DMS53 treated with DMSO at 0.1 percent for 48 hours (cell line): Measurements from ENCODE around the gene JAKMIP1.

Source experiments
- DNase-seq: peaks from one replicate; lab custom pipeline; 2025; ENCODE audit not compliant: unreplicated experiment; lab: John Stamatoyannopoulos, UW

The JAKMIP1 gene

DNA sequence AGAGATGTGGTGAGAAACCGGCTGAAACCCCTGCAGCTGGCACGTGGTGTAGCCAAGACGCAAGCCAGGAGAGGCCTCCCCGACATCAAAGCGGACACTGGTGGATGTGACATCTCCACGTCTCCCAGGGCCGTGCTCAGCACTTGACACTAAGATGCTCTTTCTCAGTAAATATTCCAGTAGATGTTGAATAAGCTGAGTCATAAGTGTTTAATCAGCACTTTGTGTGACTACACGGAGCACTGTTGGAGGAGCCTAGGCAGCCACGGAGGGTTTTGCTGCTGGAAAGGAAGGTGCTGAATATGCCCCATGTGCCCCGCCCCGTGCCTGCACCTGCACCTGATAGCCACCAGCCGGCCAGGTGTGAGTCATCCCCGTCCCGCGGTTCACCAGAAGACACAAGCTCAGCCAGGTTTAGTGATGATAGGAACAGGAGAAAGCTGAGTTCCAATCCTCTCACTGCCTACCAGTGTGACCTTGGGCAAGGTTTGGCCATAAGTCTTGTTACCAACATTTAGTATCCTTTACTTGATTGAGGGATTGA lies 153.1 kb downstream of the JAKMIP1 start:
- peak; percentile 62 for DNase-seq

DNA sequence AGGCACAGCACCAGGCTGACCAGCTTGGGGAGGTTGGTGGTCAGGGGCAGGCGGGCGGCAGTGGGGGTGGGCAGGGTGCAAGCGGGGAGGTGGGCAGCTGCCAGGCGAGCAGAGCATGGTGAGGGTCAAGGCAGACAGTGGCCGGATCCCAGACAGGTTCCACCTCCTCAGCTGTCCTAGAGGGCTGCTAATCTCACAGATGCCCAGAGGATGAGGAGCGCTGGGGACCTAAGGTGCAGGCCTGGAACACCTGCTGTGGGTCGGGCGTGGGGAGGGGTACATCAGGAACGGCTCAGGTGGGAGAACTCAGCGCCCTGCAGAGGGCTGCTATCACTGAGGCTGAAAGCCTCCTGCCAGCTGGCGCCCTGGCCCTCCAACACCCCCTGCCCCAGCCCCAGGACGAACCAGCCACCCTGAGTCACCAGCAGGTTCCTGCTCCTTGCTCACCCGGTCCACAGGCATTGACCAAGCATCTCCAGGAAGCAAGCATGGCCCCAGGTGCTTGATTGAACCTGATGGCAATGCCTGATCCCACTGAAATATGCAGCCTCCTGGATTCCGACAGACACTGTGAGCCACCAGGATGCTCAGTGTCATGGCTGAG lies 153.7 kb downstream of the JAKMIP1 start:
- DNase-seq: no peak

DNA sequence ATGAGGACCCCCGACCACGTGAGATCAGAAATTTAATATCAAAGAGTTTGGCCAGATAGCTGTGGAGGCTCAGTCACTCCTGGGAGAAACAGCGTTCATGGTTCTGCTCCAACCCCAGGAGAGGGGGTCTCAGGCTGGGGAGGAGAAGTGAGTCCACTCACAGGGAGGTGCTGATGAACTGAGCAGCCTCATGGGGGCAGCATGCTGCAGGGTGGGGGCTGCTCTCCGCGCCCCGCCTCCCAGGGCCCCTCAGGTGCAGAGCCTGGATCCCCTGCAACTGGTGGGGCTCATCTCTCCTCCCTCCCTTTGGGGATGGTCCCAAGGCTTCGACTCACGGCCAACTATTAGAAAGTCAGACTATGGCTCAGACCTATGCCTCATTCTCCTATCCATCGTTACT lies 155.5 kb downstream of the JAKMIP1 start:
- DNase-seq: no peak

DNA sequence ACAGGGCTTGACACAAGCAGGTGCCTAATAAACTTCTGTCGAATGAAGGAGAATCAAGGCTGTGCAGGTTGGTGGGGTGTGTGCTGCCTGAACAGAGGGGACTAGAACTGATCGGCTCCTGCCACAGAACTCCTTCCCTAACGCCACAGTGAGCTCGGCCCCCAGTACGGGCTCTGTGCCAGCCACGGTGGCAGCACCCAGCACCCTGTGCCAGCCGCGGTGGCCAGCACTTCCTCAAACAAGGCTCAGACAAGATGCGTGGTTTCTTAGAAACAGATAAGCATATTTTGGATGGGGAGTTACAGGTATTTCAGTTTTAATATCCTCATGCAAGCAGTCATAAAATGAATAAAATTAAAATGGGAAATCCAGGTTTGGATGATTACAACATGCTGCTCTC lies 156.1 kb downstream of the JAKMIP1 start:
- no peak for DNase-seq

DNA sequence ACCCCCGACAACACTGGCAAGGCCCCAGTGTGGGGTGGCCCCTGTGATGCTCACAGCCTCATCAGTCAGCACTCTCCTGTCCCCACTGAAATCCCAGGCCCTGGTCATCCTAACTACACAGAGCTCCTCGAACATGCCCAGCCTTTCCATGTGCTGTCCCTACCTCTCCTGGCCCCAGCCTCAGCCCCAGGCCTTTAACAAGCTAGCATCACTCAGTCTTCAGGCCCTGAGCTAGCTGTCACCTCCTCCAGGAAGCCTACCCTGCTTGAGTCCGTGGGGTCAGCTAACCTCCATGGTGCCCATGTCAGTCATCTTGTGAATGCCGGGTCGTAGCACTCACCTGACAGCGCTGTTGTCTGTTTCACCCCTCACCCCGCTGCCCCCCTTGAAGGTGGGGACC lies 156.5 kb downstream of the JAKMIP1 start:
- DNase-seq: no peak

DNA sequence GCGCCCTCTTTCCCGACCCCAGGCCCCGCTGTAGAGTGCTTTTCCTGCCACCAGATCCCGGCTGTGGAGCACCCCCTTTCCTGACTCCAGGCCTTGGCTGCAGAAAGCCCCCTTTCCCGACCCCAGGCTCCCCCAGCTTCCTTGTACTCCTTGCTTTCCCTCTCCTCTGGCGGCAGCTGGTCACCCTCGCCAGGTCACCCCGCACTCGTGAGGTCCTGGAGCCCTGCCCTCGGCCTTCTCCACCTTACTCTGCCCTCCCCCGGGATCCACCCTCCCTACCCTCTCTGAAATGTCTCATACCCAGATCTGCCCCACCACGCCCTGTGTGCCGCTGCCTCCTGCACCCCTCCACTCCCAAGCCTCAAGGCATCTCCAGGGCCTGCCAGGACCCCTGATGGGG lies 157.2 kb downstream of the JAKMIP1 start:
- DNase-seq: no peak

DNA sequence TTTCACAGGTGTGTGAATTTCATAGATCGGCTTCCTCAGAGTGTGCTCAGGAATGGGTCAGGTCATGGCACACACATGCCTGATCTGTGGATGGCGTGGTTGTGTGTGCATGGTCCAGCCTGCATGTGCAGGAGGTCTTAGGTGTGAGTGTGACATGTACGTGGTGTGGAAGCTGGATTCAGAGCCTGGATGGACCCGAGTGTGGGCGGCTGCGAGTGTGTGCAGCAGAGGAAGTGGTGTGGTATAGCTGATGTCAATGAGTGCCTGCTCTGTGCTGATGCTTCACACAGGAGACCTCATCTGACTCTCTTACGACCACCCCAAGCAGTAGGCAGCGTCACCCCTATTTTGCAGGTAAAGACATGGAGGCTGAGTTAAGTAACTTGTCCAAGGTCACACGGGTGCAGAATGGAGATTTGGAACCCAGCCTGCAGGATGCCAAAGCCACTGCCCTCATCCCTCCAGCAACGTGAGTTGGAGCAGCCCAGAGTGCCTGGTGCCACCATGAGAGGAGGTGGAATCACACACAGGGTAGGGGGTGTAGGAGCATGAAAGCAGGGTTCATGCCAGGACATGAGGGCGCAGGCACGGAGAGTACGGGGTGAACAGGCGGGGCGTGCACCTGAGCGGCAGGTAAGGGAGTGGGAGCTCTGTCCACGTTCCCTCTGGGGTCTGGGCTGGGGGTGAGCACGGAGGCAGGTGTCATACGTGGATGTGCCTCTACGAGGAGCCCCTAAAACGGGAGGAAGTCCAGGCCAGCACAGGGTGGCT lies 157.9 kb downstream of the JAKMIP1 start:
- no peak for DNase-seq

DNA sequence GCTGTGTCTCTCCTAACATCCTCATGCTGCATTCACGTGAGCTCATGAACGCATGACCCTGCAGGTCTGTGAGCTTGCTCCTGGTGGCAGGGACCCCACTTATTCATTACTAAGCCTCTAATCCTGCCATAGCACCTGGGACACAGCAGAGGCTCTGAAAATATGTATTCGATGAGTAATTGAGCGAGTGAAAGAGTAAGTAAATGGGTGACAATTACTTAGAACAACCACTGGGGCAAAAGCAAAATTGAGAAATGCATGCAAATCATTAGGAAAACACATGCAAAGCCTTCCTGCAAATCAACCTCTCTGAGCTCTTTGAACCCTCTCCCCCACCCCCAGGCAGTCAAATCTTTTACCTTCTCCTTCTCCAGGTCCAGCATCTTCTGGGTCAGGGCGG lies 158.5 kb downstream of the JAKMIP1 start:
- DNase-seq: no peak

DNA sequence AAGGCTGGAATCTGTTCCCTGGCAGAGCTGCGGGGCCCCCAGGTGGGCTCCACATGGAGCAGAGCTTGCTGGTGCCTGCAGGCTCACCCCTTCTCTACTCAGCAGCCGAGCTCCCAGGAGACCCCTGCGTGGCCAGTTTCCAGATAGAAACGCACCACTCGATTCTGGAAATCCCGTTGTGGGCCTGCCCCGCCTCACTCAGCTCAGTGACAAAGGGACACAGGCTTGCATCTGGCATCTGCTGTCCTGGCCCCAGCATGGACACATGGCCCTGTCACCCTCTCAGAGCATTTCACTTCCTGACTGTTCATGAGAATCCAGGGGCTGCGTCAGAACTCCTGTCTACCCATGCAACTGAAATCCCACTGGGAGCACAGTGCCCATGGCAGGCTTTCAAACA lies 161.6 kb downstream of the JAKMIP1 start:
- DNase-seq: no peak

DNA sequence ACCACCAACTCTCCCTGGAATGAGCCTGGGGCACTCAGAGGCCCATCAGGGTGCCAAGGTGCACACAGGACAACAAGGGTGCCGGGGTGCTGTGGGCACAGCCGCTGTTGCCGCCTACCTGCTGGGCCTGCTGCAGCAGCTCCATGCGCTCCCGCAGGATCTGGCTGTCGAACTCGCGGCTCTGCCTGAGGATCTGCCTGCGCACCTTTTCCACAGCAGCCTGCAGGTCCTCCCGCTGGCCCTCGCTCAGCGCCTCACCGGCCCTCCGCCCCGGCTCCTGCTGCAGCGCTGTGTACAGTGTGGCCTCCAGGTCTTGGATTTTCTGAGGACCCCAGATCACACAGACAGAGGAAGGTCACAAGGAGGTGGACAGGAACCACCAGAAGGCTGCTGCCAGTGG lies 164.6 kb downstream of the JAKMIP1 start:
- no peak for DNase-seq

DNA sequence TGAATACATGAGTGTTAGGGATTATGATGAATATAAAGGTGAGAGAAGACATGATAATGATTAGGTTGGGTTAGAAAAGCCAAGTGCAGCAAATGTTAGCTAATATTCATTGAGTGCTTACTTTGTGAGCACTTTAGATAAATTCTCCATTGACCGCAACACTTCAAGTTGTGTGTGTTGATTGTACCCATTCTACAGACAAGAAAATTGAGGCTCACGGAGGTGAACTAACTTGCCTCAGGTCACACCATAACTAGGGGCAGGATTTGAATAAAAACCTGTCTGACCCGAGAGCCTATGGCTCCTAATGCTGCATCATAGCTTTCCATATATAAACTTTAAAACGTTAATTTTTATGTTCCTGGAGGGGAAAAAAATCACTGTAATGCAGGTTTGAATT lies 167.0 kb downstream of the JAKMIP1 start:
- no peak for DNase-seq

DNA sequence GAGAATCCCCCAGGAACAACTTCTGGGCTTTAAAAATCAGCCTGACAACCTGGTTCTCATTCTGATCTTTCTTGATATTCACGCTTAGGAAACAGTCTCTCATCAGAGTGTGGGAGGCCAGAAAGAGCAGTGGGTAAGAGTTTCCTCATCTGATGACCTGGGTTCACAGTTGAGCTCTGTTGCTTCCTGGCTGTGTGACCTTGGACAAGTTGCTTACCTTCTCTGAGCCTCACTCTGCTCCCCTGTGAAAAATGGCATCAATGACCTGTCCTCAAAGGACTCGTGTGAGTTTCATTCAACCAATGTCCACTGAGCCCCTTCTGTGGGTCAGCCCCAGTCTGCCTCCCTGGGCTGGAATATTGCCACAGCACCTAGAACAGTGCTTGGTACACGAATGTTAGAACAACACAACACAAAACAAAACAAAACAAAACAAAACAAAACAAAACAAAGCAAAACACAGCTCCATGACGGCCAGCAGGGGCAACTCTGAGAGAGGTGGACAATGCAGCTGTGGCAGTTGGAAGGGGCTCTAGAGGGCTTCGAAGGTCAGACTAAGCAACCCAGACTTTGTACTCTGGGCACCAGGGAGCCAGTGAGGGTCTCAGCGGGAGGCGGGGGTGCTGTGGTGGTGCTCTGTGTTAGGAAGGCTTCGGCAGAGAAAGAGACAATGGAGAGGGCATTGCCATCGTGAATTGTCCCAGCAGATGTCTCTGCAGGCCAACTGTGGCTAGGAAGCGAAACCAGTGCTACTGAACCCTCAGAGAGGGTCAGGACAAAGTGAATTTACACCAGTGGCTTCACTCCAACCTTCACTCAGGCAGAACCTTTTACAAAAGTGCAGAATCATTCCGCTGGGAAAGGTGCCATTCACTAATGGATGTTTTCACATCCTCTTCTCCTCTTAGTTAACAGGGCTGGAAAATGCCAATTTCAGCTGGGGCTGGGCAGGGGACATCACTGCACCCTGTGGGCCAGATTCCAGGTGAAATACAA lies 167.8 kb downstream of the JAKMIP1 start:
- peak; percentile 78 for DNase-seq

DNA sequence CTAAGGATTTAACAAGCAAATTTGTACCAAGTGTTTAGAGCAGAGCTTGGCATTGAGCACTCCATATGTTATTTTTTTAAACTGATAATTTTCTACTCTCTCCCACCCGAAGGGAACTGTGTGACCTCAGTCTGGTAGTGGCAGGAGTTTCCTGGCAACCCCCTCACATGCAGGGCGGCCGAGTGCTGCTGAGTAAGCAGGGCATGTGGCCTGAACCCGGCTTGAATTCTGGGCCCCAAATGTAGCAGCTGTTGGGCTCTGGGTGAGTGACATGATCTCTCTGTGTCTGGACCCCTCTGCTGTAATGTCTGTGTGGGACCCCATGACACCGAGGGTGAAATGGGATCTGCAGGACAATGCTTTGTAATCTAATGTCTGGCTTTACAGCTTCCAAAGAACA lies 168.5 kb downstream of the JAKMIP1 start:
- DNase-seq: no peak

DNA sequence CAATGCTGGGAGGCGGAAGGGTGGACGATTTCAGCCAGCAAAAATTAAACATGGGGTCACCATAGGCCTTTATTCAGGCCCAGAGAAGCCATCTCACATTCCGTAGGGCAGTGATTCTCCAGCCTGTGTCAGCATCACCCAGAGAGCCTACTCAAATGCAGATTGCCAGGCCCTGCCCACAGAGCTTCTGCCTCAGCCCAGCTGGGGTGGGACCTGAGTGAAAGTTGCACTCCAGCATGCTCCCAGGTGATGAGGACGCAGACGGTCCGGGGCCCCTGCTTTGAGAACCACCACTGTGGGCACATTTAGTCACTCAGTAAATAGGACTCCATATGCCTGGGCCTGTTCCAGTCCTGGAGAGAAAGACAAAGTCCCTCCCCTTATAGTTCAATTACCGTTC lies 169.7 kb downstream of the JAKMIP1 start:
- DNase-seq: no peak

DNA sequence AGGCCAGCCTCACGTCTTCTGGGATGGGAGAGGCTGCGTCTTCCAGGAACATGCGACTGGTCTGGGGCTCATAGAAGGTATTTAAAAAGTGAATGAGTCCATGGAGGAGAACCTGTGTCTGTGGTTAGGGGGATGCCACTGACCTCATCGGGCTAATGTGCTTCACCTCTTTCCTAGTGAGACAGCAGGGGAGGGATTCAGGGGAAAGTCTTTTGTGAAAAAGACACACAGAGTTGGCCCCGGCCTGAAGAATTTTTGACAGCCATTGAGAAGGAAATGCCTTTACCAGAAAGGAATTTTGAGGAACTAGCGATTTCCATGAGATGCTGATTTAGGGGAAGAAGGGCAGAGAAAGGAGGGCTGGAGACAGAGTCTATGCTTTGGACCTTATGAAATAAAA lies 171.1 kb downstream of the JAKMIP1 start:
- DNase-seq: no peak

DNA sequence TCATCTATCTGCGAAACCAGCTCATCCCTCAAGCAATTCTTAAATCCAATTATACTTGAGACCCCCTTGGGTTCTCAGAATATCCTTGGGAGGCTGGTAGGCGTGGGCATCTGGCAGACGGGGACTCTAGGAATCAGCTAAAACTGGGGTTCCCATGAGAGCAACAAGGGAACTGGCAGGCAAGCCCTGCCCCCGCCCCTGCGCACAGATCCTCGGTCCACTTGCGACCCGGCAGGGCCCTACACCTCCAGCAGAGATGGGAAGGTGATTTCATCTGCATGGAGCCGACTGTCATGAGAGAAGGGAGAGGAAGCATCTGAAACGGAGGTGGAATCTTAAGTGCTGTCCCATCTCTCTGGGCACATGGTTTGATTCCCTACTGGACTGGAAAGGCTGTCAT lies 172.2 kb downstream of the JAKMIP1 start:
- no peak for DNase-seq

DNA sequence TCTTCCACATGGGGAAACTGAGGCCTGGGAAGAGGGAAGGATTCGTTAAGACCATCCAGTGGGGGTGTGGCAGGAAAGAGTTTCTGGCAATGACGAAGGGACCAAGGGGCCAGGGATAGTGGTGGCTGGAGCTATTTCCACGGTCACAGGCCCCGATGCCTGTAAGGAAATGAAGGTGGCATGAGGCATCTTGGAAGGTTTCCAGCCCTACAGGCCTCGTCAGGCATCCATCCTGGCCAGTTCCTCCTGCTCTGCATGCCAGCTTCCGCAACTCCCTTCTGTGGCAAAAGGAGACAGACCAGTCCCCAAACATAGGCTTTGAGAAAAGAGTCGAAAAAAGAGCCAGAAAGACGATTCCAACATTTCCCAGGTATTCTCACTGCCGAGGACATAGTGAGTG lies 173.0 kb downstream of the JAKMIP1 start:
- no peak for DNase-seq

DNA sequence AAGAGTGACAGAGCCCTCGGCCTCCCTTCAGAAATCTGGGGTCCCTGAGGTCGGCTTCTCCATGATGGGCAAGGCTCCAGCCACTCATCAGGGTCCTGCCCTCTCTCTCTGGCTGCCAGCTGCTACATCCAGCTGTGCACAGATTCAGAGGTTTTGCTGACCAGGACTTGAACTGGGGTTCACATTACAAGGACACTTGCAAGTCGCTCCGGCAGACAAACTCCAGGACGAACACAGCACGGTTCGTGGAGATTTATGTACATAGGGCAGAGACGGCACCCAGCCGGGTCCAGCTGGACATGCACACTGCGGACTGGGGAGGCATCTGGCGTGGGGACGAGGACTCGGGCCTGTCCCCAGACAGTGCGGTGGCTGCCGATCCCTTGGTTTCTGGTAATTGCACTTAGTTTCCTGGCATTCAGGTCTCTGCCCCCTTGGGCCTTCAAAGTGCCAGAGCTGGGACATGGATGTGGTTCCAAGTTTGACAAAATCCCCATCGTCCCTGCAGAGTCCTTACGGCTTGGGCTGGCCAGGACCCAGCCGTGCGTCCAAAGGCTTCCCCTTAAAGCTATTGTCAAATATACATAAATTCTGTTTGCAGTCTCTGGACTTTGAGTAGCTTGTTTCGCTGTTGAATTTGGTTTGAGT lies 175.9 kb downstream of the JAKMIP1 start:
- DNase-seq: no peak

DNA sequence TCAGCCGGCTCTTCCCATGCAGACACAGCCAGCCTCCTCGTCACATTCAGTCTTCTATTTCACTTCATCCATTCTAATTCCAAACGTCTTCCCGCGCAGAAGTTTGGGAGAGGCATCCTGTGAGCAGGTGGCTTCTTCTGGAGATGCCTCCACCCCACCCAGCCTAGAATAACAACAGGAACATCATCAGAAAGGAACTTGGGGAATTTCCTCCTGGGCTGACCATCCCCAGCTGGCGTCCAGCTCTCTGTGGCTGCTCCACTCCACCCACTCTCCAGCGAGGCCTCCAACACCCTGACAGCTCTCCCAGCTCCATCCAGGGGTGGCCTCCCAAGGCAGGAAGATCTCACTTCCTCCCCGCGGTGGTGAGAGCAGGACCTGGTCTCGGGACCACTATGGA lies 176.6 kb downstream of the JAKMIP1 start:
- no peak for DNase-seq

DNA sequence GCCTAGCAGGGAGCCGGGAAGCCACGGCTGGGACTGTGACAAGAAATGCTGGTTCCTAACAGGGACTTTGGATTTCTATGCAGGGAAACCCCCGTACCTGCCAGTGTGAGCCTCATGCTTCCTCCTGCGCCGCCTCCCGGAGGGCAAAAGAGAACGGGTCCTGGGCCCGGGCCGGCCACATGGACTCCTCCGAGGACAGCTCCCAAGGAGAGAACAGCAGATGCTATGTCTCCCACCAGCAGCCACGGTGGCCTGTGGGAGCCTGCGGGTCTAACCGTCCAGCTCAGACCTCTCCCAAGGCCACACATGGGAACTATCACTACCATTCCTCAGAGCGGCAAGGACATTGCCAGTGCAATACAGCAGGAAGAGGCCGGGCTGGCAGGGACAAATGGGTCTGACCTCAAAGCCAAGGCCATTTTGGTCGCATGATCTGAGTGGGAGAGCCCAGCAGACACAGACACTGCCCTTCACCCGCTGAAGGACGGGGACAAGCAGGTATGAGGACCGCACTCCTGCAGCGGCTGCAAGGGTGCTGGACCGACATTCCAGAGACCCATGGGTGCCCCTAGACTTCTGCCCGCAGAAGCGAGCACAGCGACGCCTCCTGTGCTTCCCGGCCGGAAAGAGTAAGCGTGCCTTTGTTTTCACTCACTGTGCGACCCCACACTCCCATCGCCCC lies 177.6 kb downstream of the JAKMIP1 start:
- no peak for DNase-seq
